Measurements from ENCODE around the gene RNASEH2C. TPM values are rescaled to one million over a fixed set of nuclear protein-coding genes. Genes with fewer than 3 reads are reported as not detected.

The RNASEH2C gene
- total and polyA plus RNA-seq, 2 of the 4 experiments (the other 2 are of a cell fraction), result 34.8 to 40.0 TPM

DNA sequence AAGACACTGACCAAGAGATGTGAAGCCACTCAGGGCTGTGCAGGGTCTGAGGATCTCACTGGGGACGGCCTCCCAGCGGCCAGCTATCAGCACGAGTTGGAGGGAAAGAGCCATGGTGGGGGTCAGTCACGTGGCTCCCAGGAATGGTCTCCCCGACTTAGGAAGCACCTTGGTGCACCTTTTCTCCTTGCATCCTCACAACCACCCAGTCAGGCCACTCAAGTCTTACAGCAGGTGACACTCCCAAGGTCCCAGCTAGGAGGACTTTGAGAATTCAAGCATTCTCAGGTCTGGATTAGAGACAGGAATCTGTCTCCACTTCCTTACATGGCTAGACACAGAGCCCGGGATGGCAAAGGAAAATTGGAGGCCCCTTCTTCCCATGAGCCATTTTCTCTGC is 2.7 kb downstream of the RNASEH2C start:
- peaks cover 53% of the 10 kb centered on the region for H3K36me3 ChIP-seq (ENCODE audit: control insufficient read depth, insufficient read depth, low read length)

More for the DNA sequence above, 2.7 kb downstream of the RNASEH2C start:
- Histone ChIP-seq H3K4ac (ENCODE audit: low read depth, low read length) (no peak overlapping the region), H2AK9ac (replicated peaks; ENCODE audit: low read depth, low read length, poor library complexity) (no peak overlapping the region), H3K14ac (replicated peaks; ENCODE audit: low read depth, low read length) (no peak overlapping the region), H2BK5ac (ENCODE audit: low read depth, low read length, poor library complexity, severe bottlenecking) (no peak overlapping the region), H2AFZ (replicated peaks; ENCODE audit: low read length, poor library complexity) (no peak overlapping the region), H3K27me3 (ENCODE audit: control insufficient read depth, insufficient read depth, low read length) (no peaks in the 10 kb centered on the region), H4K5ac (ENCODE audit: low read depth, low read length) (no peak overlapping the region), H3K4me3 (ENCODE audit: insufficient read depth, low read depth, low read length) (no peak overlapping the region), H3K9me1 (ENCODE audit: insufficient read depth, low read length) (peaks cover 5% of the 10 kb centered on the region; the same call in 1 of the 2 replicates), H4K8ac (ENCODE audit: low read depth in 2 of 2, low read length in 2 of 2) (no peak overlapping the region), H3K27ac (ENCODE audit: insufficient read depth, low read length) (no peak overlapping the region), H3K4me1 (ENCODE audit: control insufficient read depth, insufficient read depth, low read length) (peaks cover 6% of the 10 kb centered on the region; the same call in 1 of the 2 replicates), H3K79me1 (ENCODE audit: low read depth in 1 of 2, low read length in 2 of 2) (peaks cover 27 to 66% of the 10 kb centered on the region in 2 experiments), H3K9ac (ENCODE audit: low read depth, low read length) (no peak overlapping the region; the same call in 1 of the 2 replicates), H4K91ac (ENCODE audit: insufficient read depth, low read depth, low read length) (no peak overlapping the region), H3K4me2 (ENCODE audit: low read depth, low read length) (no peak overlapping the region), H2AK5ac (ENCODE audit: low read depth, low read length) (no peak overlapping the region), H2BK20ac (ENCODE audit: low read depth, low read length) (no peak overlapping the region), H3K56ac (ENCODE audit: extremely low read depth, insufficient read depth, low read length) (no peak overlapping the region), H3K9me3 (ENCODE audit: control insufficient read depth, insufficient read depth, low read length) (no peaks in the 10 kb centered on the region), H3K18ac (ENCODE audit: low read depth, low read length) (no peak overlapping the region), H4K20me1 (ENCODE audit: insufficient read depth, low read length) (peaks cover 26% of the 10 kb centered on the region), H2BK120ac (ENCODE audit: low read depth, low read length) (no peak overlapping the region), H3K23ac (ENCODE audit: low read depth, low read length) (no peak overlapping the region), H2BK15ac (ENCODE audit: low read depth, low read length) (no peak overlapping the region)
- no peak for DNase-seq
- BruUV-seq (replicated peaks), result no TSS peak
- no peak for TF ChIP-seq BHLHE40 (IDR thresholded peaks at IDR 0.05; ENCODE audit: low read depth, low read length)
- no peak for TF ChIP-seq MAFK (IDR thresholded peaks at IDR 0.05; ENCODE audit: low read depth, low read length)
- TF ChIP-seq MXI1 (IDR thresholded peaks at IDR 0.05; ENCODE audit: borderline replicate concordance, low read depth, low read length), result no peak
- TF ChIP-seq RAD21 (IDR thresholded peaks at IDR 0.05; ENCODE audit: low read length), result no peak
- no peak for TF ChIP-seq FOS (IDR thresholded peaks at IDR 0.05; ENCODE audit: low read depth, low read length)
- no peak for TF ChIP-seq RCOR1 (IDR thresholded peaks at IDR 0.05; ENCODE audit: insufficient replicate concordance, low read length)
- no peak for TF ChIP-seq CEBPB (IDR thresholded peaks at IDR 0.05; ENCODE audit: low read depth, low read length)
- TF ChIP-seq SMC3 (IDR thresholded peaks at IDR 0.05; ENCODE audit: low read depth, low read length), result no peak
- WGBS, 2 experiments (ENCODE audit: extremely low coverage in 2 of 2, insufficient read length in 1 of 2), result 80% methylated on average over 1 of the region's 6 CpGs; no CpG with 5 or more reads in 1 of the 2 experiments
- ATAC-seq (ENCODE audit: low read depth), result no peak
- dilution Hi-C loops (cut with HindIII; ENCODE audit: low sequenced_read_pairs, unreplicated experiment) (no loop called here), intact Hi-C loops (cut with micrococcal nuclease) (no loop called here), in situ Hi-C loops (cut with MboI; ENCODE audit: low sequenced_read_pairs) (loop anchor here (10.0 kb wide), 1 partner anchor 267 kb away; no protein-coding TSS in a partner anchor)
- ChIA-PET CTCF (no interaction called here), POLR2A (ENCODE audit: unreplicated experiment) (interaction anchor here (0.5 kb wide), 1 partner anchor 20 kb away, joined by 3 read pairs; no protein-coding TSS in a partner anchor)

Data from IMR-90 (cell line).